Endothelial cell of umbilical vein (primary cell): ENCODE measurements around the gene RSRC1. TPM values are rescaled to one million over a fixed set of nuclear protein-coding genes. Genes with fewer than 3 reads are reported as not detected.
"Not testable (repeated sequence)": the region's sequence is repeated elsewhere in the genome, so short reads cannot be mapped to it uniquely, and the experiment has no call there.

Experiments
- BruUV-seq: library from RNA; stranded (reverse); fragments of 400-500 nt; replicated peaks from 2 replicates; lab custom pipeline; 2021; lab: Mats Ljungman, UMichigan
- CTCF ChIA-PET: fragments of 300-600, 350-600 bp; sonication (Branson Sonifier 250); formaldehyde crosslinking; loops from one replicate; lab custom pipeline; 2021; ENCODE audit warnings: antibody characterized with exemption, inconsistent platforms; lab: Charles Lee
- POLR2A ChIA-PET: fragments of 300-600, 350-600 bp; sonication (Branson Sonifier 250); formaldehyde crosslinking; loops from one replicate; lab custom pipeline; 2021; ENCODE audit warnings: antibody characterized with exemption, inconsistent platforms; lab: Charles Lee
- DNase-seq: peaks from one replicate; pipeline ENCODE4 v3.0.0-alpha.2; 2011; ENCODE audit warnings: low read depth, low spot score
- FAIRE-seq: peaks from 2 replicates; lab custom pipeline; 2011; peaks lifted over from hg19 to GRCh38; lab: Jason Lieb, UNC
- H2AFZ ChIP-seq: 2 replicates; pipeline ENCODE4 v1.6.0; 2012; ENCODE audit warnings: low read depth, low read length, control low read depth, inconsistent platforms
- H3K27ac ChIP-seq: 2 replicates; pipeline ENCODE4 v1.5.1; 2011; ENCODE audit warnings: low read depth, mild to moderate bottlenecking, control low read depth, low read length, moderate library complexity; ENCODE audit not compliant: insufficient read depth
- H3K27me3 ChIP-seq, 2 experiments: 2 replicates each; pipeline versions ENCODE4 v1.6.0 to v1.6.1; 2011; ENCODE audit warnings: low read length in 2 of 2, mixed read lengths in 1 of 2; ENCODE audit not compliant: control insufficient read depth in 2 of 2, insufficient read depth in 2 of 2
- H3K36me3 ChIP-seq, 2 experiments: 2 replicates in 1 of 2; 3 replicates in 1 of 2; pipeline ENCODE4 v1.5.1; 2011; ENCODE audit warnings: low read length in 2 of 2, mild to moderate bottlenecking in 1 of 2, moderate library complexity in 1 of 2; ENCODE audit not compliant: control insufficient read depth in 2 of 2, insufficient read depth in 2 of 2; ENCODE audit errors: extremely low read depth in 1 of 2
- H3K4me1 ChIP-seq: 3 replicates; pipeline ENCODE4 v1.5.1; 2011; ENCODE audit warnings: mild to moderate bottlenecking, low read length; ENCODE audit not compliant: control insufficient read depth, insufficient read depth; ENCODE audit errors: extremely low read depth
- H3K4me2 ChIP-seq: 2 replicates; pipeline ENCODE4 v1.6.1; 2011; ENCODE audit warnings: low read length, control low read depth, mixed read lengths; ENCODE audit not compliant: insufficient read depth
- H3K4me3 ChIP-seq, 3 experiments: fragments of 200-600 bp in 1 of 3; sonication (generic), shearing (Covaris generic) in 1 of 3; replicated peaks in 1 of 3; 2 replicates each; pipeline ENCODE4 v1.5.1; 2011 to 2016; ENCODE audit warnings: control low read depth in 3 of 3, low read length in 3 of 3, mild to moderate bottlenecking in 2 of 3, inconsistent platforms in 1 of 3, low read depth in 1 of 3, moderate library complexity in 1 of 3; ENCODE audit not compliant: insufficient read depth in 1 of 3
- H3K79me2 ChIP-seq: 2 replicates; pipeline ENCODE4 v1.6.0; 2012; ENCODE audit warnings: low read length, inconsistent platforms; ENCODE audit not compliant: control insufficient read depth, insufficient read depth
- H3K9ac ChIP-seq: replicated peaks from 2 replicates; pipeline ENCODE3; 2011; ENCODE audit warnings: low read length, control low read depth; ENCODE audit not compliant: insufficient read depth; ENCODE audit errors: extremely low read depth
- H3K9me1 ChIP-seq: replicated peaks from 3 replicates; pipeline ENCODE4 v1.6.0; 2011; ENCODE audit warnings: mild to moderate bottlenecking, low read length; ENCODE audit not compliant: control insufficient read depth, insufficient read depth; ENCODE audit errors: extremely low read depth
- H3K9me3 ChIP-seq: replicated peaks from 2 replicates; pipeline ENCODE4 v1.5.1; 2012; ENCODE audit warnings: low read length, inconsistent platforms; ENCODE audit not compliant: control insufficient read depth, insufficient read depth
- H4K20me1 ChIP-seq: replicated peaks from 2 replicates; pipeline ENCODE3; 2011; ENCODE audit warnings: mild to moderate bottlenecking, low read length; ENCODE audit not compliant: control insufficient read depth, insufficient read depth; ENCODE audit errors: extremely low read depth
- FOS ChIP-seq: IDR thresholded peaks from 2 replicates; pipeline ENCODE4 v1.6.1; 2011; ENCODE audit warnings: mild to moderate bottlenecking, low read length, moderate library complexity, borderline replicate concordance; ENCODE audit not compliant: insufficient read depth
- JUN ChIP-seq: IDR thresholded peaks from 2 replicates; pipeline ENCODE4 v1.6.1; 2011; ENCODE audit warnings: borderline replicate concordance, low read depth; ENCODE audit not compliant: insufficient read length, insufficient read depth
- POLR2A ChIP-seq: IDR thresholded peaks from 2 replicates; pipeline ENCODE4 v1.6.1; 2012; ENCODE audit warnings: low read depth, mild to moderate bottlenecking, control low read depth, low read length
- dilution Hi-C: fragments of 300-500 bp; cut with MboI; formaldehyde crosslinking; loops from one replicate; pipeline ENCODE4 v1.15.0; 2019; ENCODE audit warnings: low sequenced_read_pairs; ENCODE audit not compliant: extremely low pct_ligation_motif_present
- intact Hi-C: fragments of 100-400 bp; cut with micrococcal nuclease; formaldehyde crosslinking; loops from one replicate; pipeline ENCODE4 v1.10.0; 2022
- polyA plus RNA-seq, 4 experiments: library from polyadenylated mRNA; depleted of rRNA in 3 of 4; stranded (reverse) in 3 of 4; unstranded in 1 of 4; fragments of >200 nt; gene quantifications; 2 replicates each; pipeline versions ENCODE4 v1.2.1 to v1.2.3, GENCODE V29; 2011 to 2012; ENCODE audit warnings: missing spikeins in 1 of 4
- total RNA-seq: library from RNA; stranded (reverse); gene quantifications from 2 replicates; pipeline ENCODE4 v1.2.3, GENCODE V29; 2021
- TF ChIP-seq, protein P1 (sequence below): IDR thresholded peaks from 2 replicates; pipeline ENCODE4 v1.6.1; 2011; ENCODE audit not compliant: insufficient read depth, insufficient read length

RSRC1 gene
- total and polyA plus RNA-seq, 2 donors (not counting 3 experiments of a cell fraction or from before 2014, with no cell fraction given), result 1.8 to 25.4 TPM

DNA sequence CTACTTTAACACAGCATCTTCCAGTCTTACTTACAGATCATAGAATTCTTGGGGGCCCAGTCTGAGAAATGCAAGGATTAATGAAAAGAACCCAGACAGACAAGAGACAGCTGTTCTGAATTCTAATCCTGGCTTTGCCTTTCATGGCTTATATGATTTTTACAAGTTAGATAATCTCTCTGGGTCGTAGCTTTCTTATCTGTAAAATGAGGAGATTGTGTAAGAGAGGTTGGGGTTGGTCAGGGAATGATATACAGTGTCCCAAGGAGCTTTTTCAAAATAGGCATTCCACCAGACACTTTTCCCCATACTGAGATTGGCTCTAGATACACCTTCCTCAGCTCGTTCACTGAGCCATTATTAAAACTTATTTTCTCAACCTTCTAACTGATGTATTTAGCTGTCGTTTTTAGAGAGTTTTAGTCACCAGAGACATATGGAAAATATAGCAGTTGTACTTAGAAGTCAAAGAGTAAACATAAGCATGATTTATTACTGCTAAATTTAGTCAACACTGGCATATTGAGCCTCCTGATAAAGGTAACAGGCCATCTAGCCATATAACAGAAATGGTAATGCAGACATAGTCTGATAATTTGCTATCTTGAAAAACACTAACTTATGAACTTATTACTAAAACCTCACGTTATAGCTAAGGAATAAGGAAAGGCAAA is 298.1 kb downstream of the RSRC1 start:
- Histone ChIP-seq H3K9me3 (no peaks in the 10 kb centered on the region), H4K20me1 (no peaks in the 10 kb centered on the region), H3K4me3 (no peak overlapping the region), H3K4me2 (no peak overlapping the region), H3K9me1 (no peaks in the 10 kb centered on the region), H3K36me3 (no peaks in the 10 kb centered on the region), H3K27me3 (no peaks in the 10 kb centered on the region), H3K9ac (no peak overlapping the region), H3K27ac (no peak overlapping the region), H3K79me2 (no peaks in the 10 kb centered on the region), H2AFZ (no peak overlapping the region), H3K4me1 (no peaks in the 10 kb centered on the region)
- no peak for DNase-seq
- no TSS peak for BruUV-seq
- dilution Hi-C loops (no loop called here), intact Hi-C loops (no loop called here)
- FAIRE-seq, result no peak
- TF ChIP-seq FOS, result no peak
- TF ChIP-seq, protein P1, sequence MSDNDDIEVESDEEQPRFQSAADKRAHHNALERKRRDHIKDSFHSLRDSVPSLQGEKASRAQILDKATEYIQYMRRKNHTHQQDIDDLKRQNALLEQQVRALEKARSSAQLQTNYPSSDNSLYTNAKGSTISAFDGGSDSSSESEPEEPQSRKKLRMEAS, result no peak
- TF ChIP-seq POLR2A, result no peak
- TF ChIP-seq JUN, result no peak
- ChIA-PET POLR2A (no interaction called here), CTCF (interaction anchor here (0.9 to 1.2 kb wide), 2 partner anchors 9 to 27 kb away, joined by 3 to 5 read pairs; no protein-coding TSS in a partner anchor)

DNA sequence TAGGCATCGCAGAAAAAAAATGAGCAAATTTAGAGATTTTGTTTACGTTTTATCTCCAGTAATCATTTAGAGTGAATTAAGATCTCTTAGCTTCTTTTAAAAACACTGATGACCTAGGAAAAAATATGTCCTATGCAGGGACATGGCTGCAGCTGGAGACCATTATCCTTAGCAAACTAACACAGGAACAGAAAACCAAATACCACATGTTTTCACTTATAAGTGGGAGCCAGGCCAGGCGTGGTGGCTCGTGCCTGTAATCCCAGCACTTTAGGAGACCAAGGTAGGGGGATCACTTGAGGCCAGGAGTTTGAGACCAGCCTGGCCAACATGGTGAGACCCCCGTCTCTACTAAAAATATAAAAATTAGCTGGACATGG is 298.6 kb downstream of the RSRC1 start:
- dilution Hi-C loops, H3K4me1 ChIP-seq, H3K79me2 ChIP-seq, DNase-seq, BruUV-seq, POLR2A ChIA-PET, intact Hi-C loops, H2AFZ ChIP-seq, H3K4me2 ChIP-seq, H3K27me3 ChIP-seq, H3K9ac ChIP-seq, H3K9me3 ChIP-seq, H3K9me1 ChIP-seq, H3K4me3 ChIP-seq, H3K27ac ChIP-seq, FAIRE-seq, H3K36me3 ChIP-seq, H4K20me1 ChIP-seq: not testable (repeated sequence)
- CTCF ChIA-PET, result interaction anchor here (0.9 to 1.2 kb wide), 2 partner anchors 9 to 26 kb away, joined by 3 to 5 read pairs; no protein-coding TSS in a partner anchor
